COLO829 (cell line): ENCODE results near the gene AHR.
"Not testable (repeated sequence)": the region's sequence is repeated elsewhere in the genome, so short reads cannot be mapped to it uniquely, and the experiment has no call there.

ENCODE experiments used
- DNase-seq: peaks from one replicate; pipeline ENCODE4 v3.0.0; 2012; ENCODE audit warnings: low spot score

The AHR gene

GRCh38 chr7:17340655-17341054 is 42.2 kb downstream of the AHR start:
- DNase-seq, result no peak

GRCh38 chr7:17342756-17343155 is 44.3 kb downstream of the AHR start:
- DNase-seq, result no peak

GRCh38 chr7:17347401-17347800 is 48.9 kb downstream of the AHR start:
- DNase-seq, result no peak

DNA sequence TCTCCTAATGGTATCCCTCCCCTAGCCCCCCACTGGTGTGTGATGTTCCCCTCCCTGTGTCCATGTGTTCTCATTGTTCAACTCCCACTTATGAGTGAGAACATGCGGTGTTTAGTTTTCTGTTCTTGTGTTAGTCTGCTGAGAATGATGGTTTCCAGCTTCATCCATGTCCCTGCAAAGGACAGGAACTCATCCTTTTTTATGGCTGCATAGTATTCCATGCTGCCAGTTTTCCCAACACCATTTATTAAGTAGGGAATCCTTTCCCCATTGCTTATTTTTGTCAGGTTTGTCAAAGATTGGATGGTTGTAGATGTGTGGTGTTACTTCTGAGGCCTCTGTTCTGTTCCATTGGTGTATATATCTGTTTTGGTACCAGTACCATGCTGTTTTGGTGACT is 50.5 kb downstream of the AHR start:
- not testable (repeated sequence) for DNase-seq

DNA sequence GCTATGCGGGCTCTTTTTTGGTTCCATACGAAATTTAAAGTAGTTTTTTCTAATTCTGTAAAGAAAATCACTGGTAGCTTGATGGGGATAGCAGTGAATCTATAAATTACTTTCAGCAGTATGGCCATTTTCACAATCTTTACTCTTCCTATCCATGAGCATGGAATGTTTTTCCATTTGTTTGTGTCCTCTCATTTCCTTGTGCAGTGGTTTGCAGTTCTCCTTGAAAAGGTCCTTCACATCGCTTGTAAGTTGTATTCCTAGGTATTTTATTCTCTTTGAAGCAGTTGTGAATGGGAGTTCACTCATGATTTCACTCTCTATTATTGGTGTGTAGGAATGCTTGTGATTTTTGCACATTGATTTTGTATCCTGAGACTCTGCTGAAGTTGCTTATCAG is 51.9 kb downstream of the AHR start:
- not testable (repeated sequence) for DNase-seq

DNA sequence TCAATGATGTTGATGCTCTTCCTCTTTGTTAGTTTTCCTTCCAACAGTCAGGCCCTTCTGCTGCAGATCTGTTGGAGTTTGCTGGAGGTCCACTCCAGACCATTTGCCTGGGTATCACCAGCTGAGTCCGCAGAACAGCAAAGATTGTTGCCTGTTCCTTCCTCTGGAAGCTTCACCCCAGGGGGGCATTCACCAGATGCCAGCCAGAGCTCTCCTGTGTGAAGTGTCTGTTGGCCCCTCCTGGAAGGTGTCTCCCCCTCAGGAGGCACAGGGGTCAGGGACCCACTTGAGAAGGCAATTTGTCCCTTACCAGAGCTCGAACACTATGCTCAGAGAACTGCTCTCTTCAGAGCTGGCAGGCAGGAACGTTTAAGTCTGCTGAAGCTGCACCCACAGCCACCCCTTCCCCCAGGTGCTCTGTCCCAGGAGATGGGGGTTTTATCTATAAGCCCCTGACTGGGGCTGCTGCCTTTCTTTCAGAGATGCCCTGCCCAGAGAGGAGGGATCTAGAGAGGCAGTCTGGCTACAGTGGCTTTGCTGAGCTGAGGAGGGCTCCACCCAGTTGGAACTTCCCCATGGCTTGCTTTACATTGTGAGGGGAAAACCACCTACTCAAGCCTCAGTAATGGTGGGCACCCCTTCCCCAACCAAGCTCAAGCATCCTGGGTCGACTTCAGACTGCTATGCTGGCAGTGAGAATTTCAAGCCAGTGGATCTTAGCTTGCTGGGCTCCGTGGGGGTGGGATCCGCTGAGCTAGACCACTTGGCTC is 55.4 kb downstream of the AHR start:
- not testable (repeated sequence) for DNase-seq

DNA sequence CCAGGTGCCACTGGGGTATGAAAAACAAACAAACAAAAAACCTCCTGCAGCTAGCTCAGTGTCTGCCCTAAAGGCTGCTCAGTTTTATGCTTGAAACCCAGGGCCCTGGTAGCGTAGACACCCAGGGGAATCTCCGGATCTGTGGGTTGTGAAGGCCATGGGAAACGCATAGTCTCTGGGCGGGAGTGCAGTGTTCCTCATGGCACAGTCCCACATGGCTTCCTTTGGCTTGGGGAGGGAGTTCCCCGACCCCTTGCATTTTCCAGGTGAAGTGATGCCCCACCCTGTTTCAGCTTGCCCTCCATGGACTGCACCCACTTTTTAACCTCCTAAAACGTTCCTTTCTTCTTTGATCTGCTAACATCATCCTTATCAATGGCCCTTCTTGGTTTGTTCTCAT is 56.0 kb downstream of the AHR start:
- no peak for DNase-seq

DNA sequence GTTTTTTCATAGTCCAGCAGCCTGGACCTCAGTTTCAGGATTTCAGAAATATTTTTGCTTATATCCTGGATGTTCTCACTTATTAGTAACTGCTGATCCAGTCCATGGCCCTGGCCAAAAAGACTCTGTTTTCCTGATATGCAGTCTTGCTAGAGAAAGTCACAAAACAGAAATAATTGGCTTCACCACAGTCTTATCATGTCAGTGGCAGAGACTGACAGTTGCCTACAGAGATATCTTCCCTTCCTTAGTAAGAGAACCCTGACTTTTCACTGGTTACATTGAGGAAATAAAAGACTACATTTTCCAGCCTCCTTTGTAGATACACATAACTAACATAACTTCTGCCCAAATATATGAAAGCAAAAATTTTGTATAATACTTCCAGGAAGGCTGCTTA is 56.6 kb downstream of the AHR start:
- no peak for DNase-seq

DNA sequence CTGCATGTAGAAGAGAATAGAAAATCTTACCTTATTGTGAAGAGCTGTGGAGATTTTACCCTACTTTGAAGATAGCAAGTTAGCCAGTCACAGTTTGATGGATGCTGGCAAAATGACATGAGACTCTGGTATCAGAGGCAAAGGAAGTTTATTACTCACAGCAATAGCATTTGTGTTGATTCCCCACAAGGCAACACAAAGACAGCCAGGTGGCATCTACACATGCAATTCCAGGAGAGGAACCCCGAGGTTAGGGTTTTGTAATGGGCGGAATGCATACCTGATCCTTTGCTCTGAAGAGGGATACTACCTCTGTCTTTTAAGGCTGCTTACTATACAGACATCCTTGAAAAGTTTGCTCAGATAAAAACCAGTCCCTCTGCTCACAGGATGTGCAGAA is 59.5 kb downstream of the AHR start:
- DNase-seq, result no peak

DNA sequence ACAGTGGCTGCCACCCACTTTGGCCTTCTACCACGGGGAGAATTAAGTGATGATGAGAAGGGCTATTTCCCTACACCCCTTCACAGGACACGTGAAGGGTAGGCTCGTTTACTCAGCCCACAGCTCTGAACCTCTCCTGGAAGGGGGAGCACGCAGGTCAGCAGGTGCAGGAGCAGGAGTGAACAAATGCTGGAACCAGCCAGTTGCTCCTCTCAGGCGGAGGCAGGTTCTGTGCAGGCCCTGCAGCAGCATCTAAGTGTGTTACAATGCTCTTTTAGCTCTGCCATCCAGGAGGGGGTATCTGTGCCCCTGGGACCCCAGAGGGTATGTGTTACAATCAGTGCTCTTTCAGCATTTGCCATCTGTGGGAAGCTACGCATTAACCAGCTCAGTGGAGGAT is 61.2 kb downstream of the AHR start:
- no peak for DNase-seq

GRCh38 chr7:17362439-17363105 is 64.1 kb downstream of the AHR start:
- DNase-seq, result no peak

GRCh38 chr7:17364671-17365070 is 66.2 kb downstream of the AHR start:
- no peak for DNase-seq

GRCh38 chr7:17365775-17366174 is 67.3 kb downstream of the AHR start:
- DNase-seq, result no peak

GRCh38 chr7:17367502-17367901 is 69.0 kb downstream of the AHR start:
- no peak for DNase-seq

- DNase-seq, result no peak
Measured at GRCh38 chr7:17368856-17369524, 70.5 kb downstream of the AHR start.

- DNase-seq, result no peak
Measured at GRCh38 chr7:17369691-17370426, 71.4 kb downstream of the AHR start.

GRCh38 chr7:17370901-17371585 is 72.6 kb downstream of the AHR start:
- peak; percentile 21 for DNase-seq

DNA sequence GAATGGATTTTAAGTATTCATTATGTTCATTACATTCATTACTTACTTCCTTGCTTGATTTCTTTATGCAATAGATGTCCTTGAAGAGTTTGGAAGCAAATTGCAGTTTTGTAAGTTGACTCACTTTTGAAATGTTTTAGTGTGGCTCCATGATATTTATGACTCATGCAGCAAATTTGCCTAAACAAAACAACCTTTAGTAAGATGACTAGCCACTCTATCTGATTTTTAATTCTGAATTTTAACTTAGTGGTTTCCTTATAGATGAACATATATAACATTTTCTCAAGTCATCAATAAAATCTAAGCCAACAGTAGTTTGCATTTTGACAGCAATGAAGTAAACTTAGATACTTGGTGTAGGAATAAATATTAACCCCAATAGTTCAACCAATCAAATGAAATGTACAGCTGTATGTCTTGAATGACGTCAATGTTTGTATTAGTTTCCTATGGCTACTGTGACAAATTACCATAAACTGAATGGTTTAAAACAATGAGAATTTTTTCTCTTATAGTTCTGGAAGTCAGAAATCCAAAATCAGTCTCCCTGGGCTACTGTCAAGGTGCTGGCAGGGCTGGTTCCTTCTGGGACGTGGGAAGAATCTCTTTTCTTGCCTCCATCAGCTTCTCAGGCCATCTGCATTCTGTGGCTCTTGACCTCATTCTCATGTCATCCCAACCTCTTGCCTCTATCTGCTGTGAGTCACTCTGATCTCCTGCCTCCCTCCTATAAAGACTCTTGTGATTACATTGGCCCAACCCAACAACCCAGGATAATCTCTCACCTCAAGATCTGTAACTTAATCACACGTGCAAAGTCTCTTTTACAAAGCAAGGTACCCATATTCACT is 73.4 kb downstream of the AHR start:
- DNase-seq, result peak; percentile 89

DNA sequence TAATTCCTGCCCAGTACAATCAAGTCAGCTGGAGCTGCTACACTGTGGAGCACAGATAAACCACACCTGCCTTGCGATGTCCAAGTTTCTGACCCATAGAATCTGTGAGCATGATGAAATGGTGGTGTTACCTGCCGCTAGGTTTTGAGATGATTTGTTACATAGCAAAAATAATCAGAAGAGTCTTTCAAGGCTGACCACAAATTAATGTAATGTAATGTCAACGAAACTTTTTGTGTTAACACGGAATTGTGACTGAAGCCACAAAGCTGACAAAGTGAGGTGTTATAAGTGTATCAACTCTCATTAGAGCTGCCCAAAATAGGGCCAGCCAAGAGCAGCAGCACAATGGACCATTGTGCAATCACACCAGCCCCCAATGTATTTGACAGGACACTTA is 75.7 kb downstream of the AHR start:
- DNase-seq, result no peak

- no peak for DNase-seq
Measured at GRCh38 chr7:17374654-17375053, 76.2 kb downstream of the AHR start.

DNA sequence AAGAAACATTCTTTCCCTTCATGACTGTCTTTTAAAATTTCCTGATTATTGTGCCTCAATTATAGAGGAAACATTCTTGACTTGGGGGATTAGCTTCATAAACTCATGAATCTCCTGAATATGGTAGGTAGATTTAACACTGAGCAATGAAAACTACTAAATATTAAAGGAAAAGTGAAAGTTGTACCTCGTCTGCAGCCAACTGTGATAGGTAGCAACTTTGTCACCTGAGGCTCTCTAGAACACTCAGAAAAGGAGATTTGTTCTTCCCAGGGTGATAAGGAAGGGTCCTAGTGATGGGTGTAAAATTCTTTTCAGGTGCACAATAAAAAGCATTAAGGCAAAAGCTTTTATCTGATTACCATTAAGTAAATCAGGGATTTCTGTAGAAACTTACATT is 78.1 kb downstream of the AHR start:
- no peak for DNase-seq
